ENCODE measurements around the gene ARNT2. TPM values are rescaled to one million over a fixed set of nuclear protein-coding genes. Genes with fewer than 3 reads are reported as not detected.

The ARNT2 gene
- total RNA-seq, 1 donor from 2014 or later: not detected

GRCh38 chr15:80489030-80489594, 84.9 kb downstream of the ARNT2 start:
- Mint-ChIP-seq H3K27ac (no peak overlapping the region), H3K4me3 (no peak overlapping the region), H3K4me1 (no peaks in the 10 kb centered on the region), H3K9me3 (no peaks in the 10 kb centered on the region), H3K27me3 (no peaks in the 10 kb centered on the region), H3K36me3 (ENCODE audit: low read depth) (no peaks in the 10 kb centered on the region)
- DNase-seq: no peak
- intact Hi-C loops (cut with micrococcal nuclease): no loop called here

- Mint-ChIP-seq H3K4me1 (no peaks in the 10 kb centered on the region), H3K4me3 (no peak overlapping the region), H3K27ac (no peak overlapping the region), H3K9me3 (no peaks in the 10 kb centered on the region), H3K36me3 (ENCODE audit: low read depth) (no peaks in the 10 kb centered on the region), H3K27me3 (no peaks in the 10 kb centered on the region)
- DNase-seq: no peak
- intact Hi-C loops (cut with micrococcal nuclease): no loop called here
Measured at GRCh38 chr15:80490431-80490990, 86.3 kb downstream of the ARNT2 start.

DNA sequence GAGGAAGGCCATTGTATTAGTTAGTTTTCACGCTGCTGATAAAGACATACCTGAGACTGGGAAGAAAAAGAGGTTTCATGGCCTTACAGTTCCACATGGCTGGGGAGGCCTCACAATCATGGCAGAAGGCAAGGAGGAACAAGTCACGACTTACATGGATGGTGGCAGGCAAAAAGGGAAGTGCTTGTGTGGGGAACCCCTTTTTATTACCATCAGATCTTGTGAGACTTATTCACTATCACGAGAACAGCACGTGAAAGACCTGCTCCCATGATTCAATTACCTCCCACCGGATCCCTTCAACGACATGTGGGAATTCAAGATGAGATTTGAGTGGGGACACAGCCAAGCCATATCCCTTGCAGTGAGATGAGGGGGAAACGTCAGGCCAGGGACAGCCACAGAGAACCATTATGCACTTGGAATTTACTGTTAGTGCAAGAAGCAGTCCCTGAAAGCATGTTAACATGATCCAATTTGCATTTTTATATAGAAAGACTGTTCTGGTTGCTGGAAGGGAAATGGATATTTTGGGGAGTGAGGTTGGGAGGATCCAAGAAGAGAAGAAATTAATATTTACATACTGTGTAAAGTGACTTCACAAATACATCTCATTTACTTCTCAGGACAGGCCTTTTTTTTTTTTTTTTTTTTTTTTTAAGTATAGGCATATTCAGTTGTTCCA, 87.1 kb downstream of the ARNT2 start:
- Mint-ChIP-seq H3K9me3 (no peaks in the 10 kb centered on the region), H3K4me1 (no peaks in the 10 kb centered on the region), H3K27me3 (no peaks in the 10 kb centered on the region), H3K27ac (no peak overlapping the region), H3K36me3 (ENCODE audit: low read depth) (no peaks in the 10 kb centered on the region), H3K4me3 (no peak overlapping the region)
- intact Hi-C loops (cut with micrococcal nuclease): no loop called here
- DNase-seq: no peak

DNA sequence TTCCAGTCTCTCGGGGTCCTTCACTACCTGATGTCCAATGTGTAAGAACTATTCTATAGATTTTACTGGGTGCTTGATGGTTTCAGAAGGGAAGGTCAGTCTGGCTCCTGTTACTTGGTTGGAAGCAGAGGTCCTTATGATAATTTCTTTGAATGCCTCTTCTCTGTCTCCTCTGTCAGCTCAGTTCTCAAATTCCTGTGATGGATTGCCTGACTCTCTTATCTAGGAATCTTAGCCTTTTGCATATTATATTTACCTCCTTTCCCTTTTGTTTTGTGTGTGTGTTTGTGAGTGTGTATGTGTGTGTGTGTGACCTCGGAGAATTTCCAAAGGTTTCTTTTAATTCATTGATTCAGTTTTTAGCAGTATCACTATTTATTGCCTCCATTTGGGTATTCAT, 88.2 kb downstream of the ARNT2 start:
- no peak for DNase-seq
- intact Hi-C loops (cut with micrococcal nuclease): no loop called here
- H3K9me3 Mint-ChIP-seq: no peaks in the 10 kb centered on the region
- H3K4me1 Mint-ChIP-seq: no peaks in the 10 kb centered on the region
- no peak overlapping the region for H3K4me3 Mint-ChIP-seq
- H3K27me3 Mint-ChIP-seq: no peaks in the 10 kb centered on the region
- no peak overlapping the region for H3K27ac Mint-ChIP-seq
- no peaks in the 10 kb centered on the region for H3K36me3 Mint-ChIP-seq (ENCODE audit: low read depth)

DNA sequence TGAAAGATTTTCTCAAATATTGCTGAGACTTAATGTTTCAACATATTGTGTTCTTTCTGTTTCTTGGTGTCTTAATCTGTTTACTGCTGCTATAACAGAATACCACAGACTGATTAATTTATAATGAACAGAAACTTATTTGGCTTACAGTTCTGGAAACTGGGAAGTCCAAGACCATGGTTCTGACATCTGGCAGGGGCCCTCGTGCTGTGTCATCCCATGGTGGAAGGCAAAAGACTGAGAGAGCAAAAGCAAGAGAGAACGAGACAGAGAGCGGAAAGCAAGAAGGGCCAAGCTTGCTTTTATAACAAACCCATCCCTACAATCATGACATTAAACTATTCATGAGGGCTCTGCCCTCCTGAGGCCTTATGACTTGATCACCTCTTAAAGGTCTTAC, 88.7 kb downstream of the ARNT2 start:
- no peak overlapping the region for H3K4me3 Mint-ChIP-seq
- intact Hi-C loops (cut with micrococcal nuclease): no loop called here

DNA sequence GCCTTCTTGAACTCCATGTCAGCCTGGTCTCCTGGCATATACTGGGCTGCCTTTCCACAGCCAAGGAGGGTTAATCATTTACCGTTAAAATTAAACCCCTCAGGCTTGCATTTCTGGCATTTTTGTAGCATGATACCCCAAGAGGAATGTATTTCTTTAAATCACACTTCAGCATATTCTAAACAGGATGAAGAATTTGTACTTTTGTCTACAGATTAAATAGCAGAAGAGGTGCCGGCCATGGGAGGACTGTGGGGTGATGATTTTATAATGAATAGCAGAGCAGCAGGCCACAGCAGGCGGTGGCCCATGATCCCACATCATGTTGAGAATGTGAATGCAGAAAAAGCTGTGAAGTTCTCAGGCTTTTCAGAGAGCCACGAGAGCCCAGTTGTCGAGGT, 90.2 kb downstream of the ARNT2 start:
- DNase-seq: no peak
- Mint-ChIP-seq H3K4me3 (no peak overlapping the region), H3K36me3 (ENCODE audit: low read depth) (no peaks in the 10 kb centered on the region), H3K27ac (no peak overlapping the region), H3K9me3 (no peaks in the 10 kb centered on the region), H3K4me1 (no peaks in the 10 kb centered on the region), H3K27me3 (no peaks in the 10 kb centered on the region)
- intact Hi-C loops (cut with micrococcal nuclease): no loop called here

More for the DNA sequence above, 88.7 kb downstream of the ARNT2 start:
- Mint-ChIP-seq H3K36me3 (ENCODE audit: low read depth) (no peaks in the 10 kb centered on the region), H3K27me3 (no peaks in the 10 kb centered on the region), H3K9me3 (no peaks in the 10 kb centered on the region), H3K27ac (no peak overlapping the region), H3K4me1 (no peaks in the 10 kb centered on the region)
- no peak for DNase-seq

GRCh38 chr15:80494756-80495155, 90.6 kb downstream of the ARNT2 start:
- no peak overlapping the region for H3K4me3 Mint-ChIP-seq

DNA sequence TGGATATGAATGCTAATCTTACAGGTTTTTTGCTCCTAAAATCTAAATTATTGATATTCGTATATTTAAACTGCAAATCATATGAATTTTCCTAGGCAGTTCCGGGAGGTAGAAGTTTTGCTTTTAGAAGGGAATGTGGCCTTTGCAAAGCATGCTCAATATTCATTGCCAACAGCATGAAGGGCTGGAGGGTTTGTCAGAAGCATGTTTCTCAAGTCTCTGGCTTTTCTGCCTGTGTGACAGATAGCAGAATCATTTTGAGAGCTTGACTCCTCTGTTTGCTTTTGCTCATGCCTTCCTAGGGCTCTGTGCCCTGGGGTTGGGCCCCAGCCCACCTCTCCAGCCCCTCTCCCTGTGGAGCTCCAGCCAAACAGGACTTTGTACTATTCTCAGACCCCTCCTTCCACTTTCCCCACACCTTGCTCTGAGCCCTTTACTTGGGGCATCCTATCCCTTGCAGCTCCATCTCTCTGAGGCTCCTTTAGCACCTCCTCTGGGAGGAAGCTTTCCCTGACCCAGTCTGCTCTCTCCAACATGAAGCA, 91.3 kb downstream of the ARNT2 start:
- no peak for DNase-seq
- H3K27ac Mint-ChIP-seq: no peak overlapping the region
- H3K4me3 Mint-ChIP-seq: no peak overlapping the region
- no peaks in the 10 kb centered on the region for H3K27me3 Mint-ChIP-seq
- H3K4me1 Mint-ChIP-seq: no peaks in the 10 kb centered on the region
- H3K9me3 Mint-ChIP-seq: no peaks in the 10 kb centered on the region
- intact Hi-C loops (cut with micrococcal nuclease): no loop called here
- H3K36me3 Mint-ChIP-seq (ENCODE audit: low read depth): no peaks in the 10 kb centered on the region

More at GRCh38 chr15:80494756-80495155, 90.6 kb downstream of the ARNT2 start:
- H3K27me3 Mint-ChIP-seq: no peaks in the 10 kb centered on the region
- no peaks in the 10 kb centered on the region for H3K9me3 Mint-ChIP-seq
- no peak overlapping the region for H3K27ac Mint-ChIP-seq
- intact Hi-C loops (cut with micrococcal nuclease): no loop called here
- no peaks in the 10 kb centered on the region for H3K36me3 Mint-ChIP-seq (ENCODE audit: low read depth)
- H3K4me1 Mint-ChIP-seq: no peaks in the 10 kb centered on the region
- DNase-seq: no peak

- Mint-ChIP-seq H3K4me3 (no peak overlapping the region), H3K4me1 (no peaks in the 10 kb centered on the region), H3K36me3 (ENCODE audit: low read depth) (no peaks in the 10 kb centered on the region), H3K27me3 (no peaks in the 10 kb centered on the region), H3K9me3 (no peaks in the 10 kb centered on the region), H3K27ac (no peak overlapping the region)
- intact Hi-C loops (cut with micrococcal nuclease): no loop called here
- no peak for DNase-seq
Measured at GRCh38 chr15:80496096-80496495, 91.9 kb downstream of the ARNT2 start.

GRCh38 chr15:80497221-80497620, 93.0 kb downstream of the ARNT2 start:
- Mint-ChIP-seq H3K27me3 (no peaks in the 10 kb centered on the region), H3K4me3 (no peak overlapping the region), H3K36me3 (ENCODE audit: low read depth) (no peaks in the 10 kb centered on the region), H3K4me1 (no peaks in the 10 kb centered on the region), H3K27ac (no peak overlapping the region), H3K9me3 (no peaks in the 10 kb centered on the region)
- no peak for DNase-seq
- intact Hi-C loops (cut with micrococcal nuclease): no loop called here

GRCh38 chr15:80498652-80499051, 94.5 kb downstream of the ARNT2 start:
- intact Hi-C loops (cut with micrococcal nuclease): no loop called here
- H3K4me1 Mint-ChIP-seq: no peaks in the 10 kb centered on the region
- no peaks in the 10 kb centered on the region for H3K27me3 Mint-ChIP-seq
- H3K9me3 Mint-ChIP-seq: no peaks in the 10 kb centered on the region
- no peak for DNase-seq
- no peaks in the 10 kb centered on the region for H3K36me3 Mint-ChIP-seq (ENCODE audit: low read depth)
- H3K4me3 Mint-ChIP-seq: no peak overlapping the region
- H3K27ac Mint-ChIP-seq: no peak overlapping the region

- H3K36me3 Mint-ChIP-seq (ENCODE audit: low read depth): no peaks in the 10 kb centered on the region
- no peak overlapping the region for H3K27ac Mint-ChIP-seq
- no peaks in the 10 kb centered on the region for H3K9me3 Mint-ChIP-seq
- no peaks in the 10 kb centered on the region for H3K4me1 Mint-ChIP-seq
- H3K4me3 Mint-ChIP-seq: no peak overlapping the region
- intact Hi-C loops (cut with micrococcal nuclease): no loop called here
- DNase-seq: no peak
- no peaks in the 10 kb centered on the region for H3K27me3 Mint-ChIP-seq
Measured at GRCh38 chr15:80500021-80500420, 95.8 kb downstream of the ARNT2 start.

- Mint-ChIP-seq H3K27ac (no peak overlapping the region), H3K27me3 (no peaks in the 10 kb centered on the region), H3K4me1 (no peaks in the 10 kb centered on the region), H3K9me3 (no peaks in the 10 kb centered on the region), H3K36me3 (ENCODE audit: low read depth) (no peaks in the 10 kb centered on the region), H3K4me3 (no peak overlapping the region)
- DNase-seq: no peak
- intact Hi-C loops (cut with micrococcal nuclease): no loop called here
Measured at GRCh38 chr15:80501476-80501875, 97.3 kb downstream of the ARNT2 start.

- intact Hi-C loops (cut with micrococcal nuclease): no loop called here
- H3K36me3 Mint-ChIP-seq (ENCODE audit: low read depth): no peaks in the 10 kb centered on the region
- no peaks in the 10 kb centered on the region for H3K27me3 Mint-ChIP-seq
- no peaks in the 10 kb centered on the region for H3K4me1 Mint-ChIP-seq
- H3K9me3 Mint-ChIP-seq: no peaks in the 10 kb centered on the region
- no peak for DNase-seq
- H3K4me3 Mint-ChIP-seq: no peak overlapping the region
- no peak overlapping the region for H3K27ac Mint-ChIP-seq
Measured at GRCh38 chr15:80502782-80503181, 98.6 kb downstream of the ARNT2 start.
